ENCODE measurements around the gene USP32. TPM values are rescaled to one million over a fixed set of nuclear protein-coding genes. Genes with fewer than 3 reads are reported as not detected.

USP32 gene
- total RNA-seq, 1 experiment from 2014 or later: 73.5 TPM

- Histone ChIP-seq H3K79me1 (ENCODE audit: insufficient read depth, low read depth, low read length, poor library complexity, severe bottlenecking) (peaks cover 5% of the 10 kb centered on the region), H3K4me1 (ENCODE audit: insufficient read depth, low read length) (no peaks in the 10 kb centered on the region), H2BK15ac (ENCODE audit: low read depth, low read length) (no peak overlapping the region), H3K4ac (ENCODE audit: low read depth, low read length) (no peak overlapping the region), H3K27ac (ENCODE audit: insufficient read length, low read depth, low read length) (no peak overlapping the region), H2BK20ac (ENCODE audit: low read depth, low read length, poor library complexity, severe bottlenecking) (no peak overlapping the region), H2BK120ac (ENCODE audit: low read depth, low read length, poor library complexity, severe bottlenecking) (no peak overlapping the region), H3K56ac (ENCODE audit: insufficient read length, low read depth, low read length) (no peak overlapping the region), H4K5ac (ENCODE audit: insufficient read length, low read depth, low read length) (no peak overlapping the region), H4K8ac (replicated peaks; ENCODE audit: insufficient read length, low read depth, low read length) (no peak overlapping the region), H3T11ph (ENCODE audit: low read length) (no peak overlapping the region), H4K91ac (ENCODE audit: insufficient read length, low read depth, low read length) (no peak overlapping the region), H2AFZ (ENCODE audit: low read length) (no peak overlapping the region), H3K23ac (ENCODE audit: insufficient read length, low read depth, low read length) (no peak overlapping the region), H4K20me1 (ENCODE audit: control insufficient read depth, insufficient read depth, insufficient read length) (no peaks in the 10 kb centered on the region), H3K18ac (ENCODE audit: insufficient read length, low read depth, low read length) (no peak overlapping the region), H2BK5ac (ENCODE audit: insufficient read length, low read length) (no peak overlapping the region), H3K14ac (ENCODE audit: insufficient read depth, low read length) (no peak overlapping the region), H3K9me3 (ENCODE audit: control insufficient read depth, low read depth, low read length) (no peaks in the 10 kb centered on the region), H3K23me2 (ENCODE audit: insufficient read length, low read depth, low read length, poor library complexity, severe bottlenecking) (no peaks in the 10 kb centered on the region), H2AK5ac (ENCODE audit: insufficient read length, low read length) (no peak overlapping the region), H3K27me3 (ENCODE audit: insufficient read depth, low read length) (no peaks in the 10 kb centered on the region), H3K9ac (ENCODE audit: extremely low read depth, insufficient read length, low read length) (no peak overlapping the region), H3K79me2 (ENCODE audit: insufficient read depth, low read length) (peaks cover 18% of the 10 kb centered on the region), H2BK12ac (ENCODE audit: insufficient read length, low read depth, low read length) (no peak overlapping the region), H3K4me2 (ENCODE audit: insufficient read depth, insufficient read length, low read length) (no peak overlapping the region)
- Mint-ChIP-seq H3K27me3 (ENCODE audit: low read depth) (no peaks in the 10 kb centered on the region), H3K4me3 (no peak overlapping the region), H3K27ac (no peak overlapping the region), H3K9me3 (no peaks in the 10 kb centered on the region), H3K36me3 (ENCODE audit: insufficient read depth in 1 of 3, low read depth in 3 of 3) (0 out of 7 replicates have a peak, but pooled peaks cover 0 to 2% (median 0%) of the 10 kb centered on the region in 3 experiments), H3K4me1 (peaks cover 10 to 14% of the 10 kb centered on the region in 2 experiments; a peak in 3 of 4 replicates)
- no peak for DNase-seq
- no CpG with 5 or more reads among the region's 4 CpGs for WGBS (ENCODE audit: extremely low coverage, insufficient read length, low lambda C conversion rate)
- TF ChIP-seq, protein P1, sequence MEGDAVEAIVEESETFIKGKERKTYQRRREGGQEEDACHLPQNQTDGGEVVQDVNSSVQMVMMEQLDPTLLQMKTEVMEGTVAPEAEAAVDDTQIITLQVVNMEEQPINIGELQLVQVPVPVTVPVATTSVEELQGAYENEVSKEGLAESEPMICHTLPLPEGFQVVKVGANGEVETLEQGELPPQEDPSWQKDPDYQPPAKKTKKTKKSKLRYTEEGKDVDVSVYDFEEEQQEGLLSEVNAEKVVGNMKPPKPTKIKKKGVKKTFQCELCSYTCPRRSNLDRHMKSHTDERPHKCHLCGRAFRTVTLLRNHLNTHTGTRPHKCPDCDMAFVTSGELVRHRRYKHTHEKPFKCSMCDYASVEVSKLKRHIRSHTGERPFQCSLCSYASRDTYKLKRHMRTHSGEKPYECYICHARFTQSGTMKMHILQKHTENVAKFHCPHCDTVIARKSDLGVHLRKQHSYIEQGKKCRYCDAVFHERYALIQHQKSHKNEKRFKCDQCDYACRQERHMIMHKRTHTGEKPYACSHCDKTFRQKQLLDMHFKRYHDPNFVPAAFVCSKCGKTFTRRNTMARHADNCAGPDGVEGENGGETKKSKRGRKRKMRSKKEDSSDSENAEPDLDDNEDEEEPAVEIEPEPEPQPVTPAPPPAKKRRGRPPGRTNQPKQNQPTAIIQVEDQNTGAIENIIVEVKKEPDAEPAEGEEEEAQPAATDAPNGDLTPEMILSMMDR (conservative IDR thresholded peaks at IDR 0.05): no peak
Measured at GRCh38 chr17:60353773-60354172, 38.2 kb downstream of the USP32 start.
